ENCODE results near the gene DDX20. TPM values are rescaled to one million over a fixed set of nuclear protein-coding genes. Genes with fewer than 3 reads are reported as not detected.

Gene DDX20
- total RNA-seq, 6 donors from 2014 or later, result 7.9 to 18.5 (median 9.2) TPM

DNA sequence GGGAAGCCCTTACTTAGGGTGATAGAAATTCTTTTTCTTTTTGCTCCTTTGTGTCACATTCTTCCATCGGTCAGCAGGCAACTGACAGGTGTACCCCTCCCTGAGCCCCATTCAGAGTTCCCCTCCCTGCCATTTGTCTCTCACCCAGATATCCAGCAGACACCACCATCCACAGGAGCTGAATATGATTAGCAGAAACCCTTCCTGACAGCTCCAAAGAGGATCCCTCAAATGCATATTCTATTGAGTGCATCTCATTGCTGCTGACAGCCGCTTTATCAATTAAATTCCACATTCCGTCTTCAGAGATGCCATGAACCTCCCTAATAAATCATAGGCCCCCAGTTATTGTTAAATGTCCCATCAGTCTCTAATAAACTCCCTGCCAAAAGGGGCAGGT is 6.1 kb upstream of the DDX20 start:
- H3K27ac ChIP-seq, result no peak overlapping the region
- H3K9me3 ChIP-seq, result no peaks in the 10 kb centered on the region
- H3K4me3 ChIP-seq, result no peak overlapping the region
- TF ChIP-seq EP300 (IDR thresholded peaks at IDR 0.05) (no peak), POLR2AphosphoS5 (IDR thresholded peaks at IDR 0.05) (no peak)
- 62 to 81% methylated on average over 3 of the region's 3 CpGs for WGBS, 2 donors
- no peak for ATAC-seq (ENCODE audit: low FRiP score in 2 of 2)
- peaks cover 0 to 5% (median 2%) of the 10 kb centered on the region in 4 donors for H3K4me1 ChIP-seq
- no peak for DNase-seq
- no peaks in the 10 kb centered on the region for H3K36me3 ChIP-seq
- H3K27me3 ChIP-seq, result no peaks in the 10 kb centered on the region

DNA sequence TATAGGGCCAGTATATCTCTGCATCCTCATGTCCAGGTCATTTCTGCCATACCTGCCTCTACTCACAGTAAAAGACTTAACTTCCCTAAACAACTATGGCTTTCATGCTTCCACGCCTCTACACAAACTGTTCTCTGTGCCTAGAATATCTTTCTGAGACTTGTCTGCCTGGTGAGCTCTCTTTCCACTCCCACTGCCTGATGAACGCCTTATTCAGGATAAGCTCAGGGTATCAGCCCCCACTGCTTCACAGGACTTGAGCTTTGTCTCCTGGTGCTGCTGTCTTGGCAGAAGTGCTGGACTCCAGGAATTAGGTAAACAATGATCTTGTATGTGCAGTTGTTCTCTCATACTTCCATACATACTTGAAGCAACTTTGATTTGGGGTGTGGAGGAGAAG is 4.8 kb upstream of the DDX20 start:
- H3K4me3 ChIP-seq, result no peak overlapping the region
- no peaks in the 10 kb centered on the region for H3K27me3 ChIP-seq
- H3K4me1 ChIP-seq, result peaks cover 0 to 8% (median 6%) of the 10 kb centered on the region in 4 donors
- TF ChIP-seq EP300 (IDR thresholded peaks at IDR 0.05) (no peak), POLR2AphosphoS5 (IDR thresholded peaks at IDR 0.05) (no peak), POLR2A (IDR thresholded peaks at IDR 0.05) (no peak)
- TF ChIP-seq, protein P1, sequence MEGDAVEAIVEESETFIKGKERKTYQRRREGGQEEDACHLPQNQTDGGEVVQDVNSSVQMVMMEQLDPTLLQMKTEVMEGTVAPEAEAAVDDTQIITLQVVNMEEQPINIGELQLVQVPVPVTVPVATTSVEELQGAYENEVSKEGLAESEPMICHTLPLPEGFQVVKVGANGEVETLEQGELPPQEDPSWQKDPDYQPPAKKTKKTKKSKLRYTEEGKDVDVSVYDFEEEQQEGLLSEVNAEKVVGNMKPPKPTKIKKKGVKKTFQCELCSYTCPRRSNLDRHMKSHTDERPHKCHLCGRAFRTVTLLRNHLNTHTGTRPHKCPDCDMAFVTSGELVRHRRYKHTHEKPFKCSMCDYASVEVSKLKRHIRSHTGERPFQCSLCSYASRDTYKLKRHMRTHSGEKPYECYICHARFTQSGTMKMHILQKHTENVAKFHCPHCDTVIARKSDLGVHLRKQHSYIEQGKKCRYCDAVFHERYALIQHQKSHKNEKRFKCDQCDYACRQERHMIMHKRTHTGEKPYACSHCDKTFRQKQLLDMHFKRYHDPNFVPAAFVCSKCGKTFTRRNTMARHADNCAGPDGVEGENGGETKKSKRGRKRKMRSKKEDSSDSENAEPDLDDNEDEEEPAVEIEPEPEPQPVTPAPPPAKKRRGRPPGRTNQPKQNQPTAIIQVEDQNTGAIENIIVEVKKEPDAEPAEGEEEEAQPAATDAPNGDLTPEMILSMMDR (IDR thresholded peaks at IDR 0.05), result no peak
- 79 to 87% methylated on average over 2 of the region's 2 CpGs for WGBS, 2 donors
- ATAC-seq (ENCODE audit: low FRiP score in 2 of 2) (no peak), DNase-seq (no peak)
- no peaks in the 10 kb centered on the region for H3K36me3 ChIP-seq
- H3K27ac ChIP-seq, result no peak overlapping the region
- H3K9me3 ChIP-seq, result no peaks in the 10 kb centered on the region

DNA sequence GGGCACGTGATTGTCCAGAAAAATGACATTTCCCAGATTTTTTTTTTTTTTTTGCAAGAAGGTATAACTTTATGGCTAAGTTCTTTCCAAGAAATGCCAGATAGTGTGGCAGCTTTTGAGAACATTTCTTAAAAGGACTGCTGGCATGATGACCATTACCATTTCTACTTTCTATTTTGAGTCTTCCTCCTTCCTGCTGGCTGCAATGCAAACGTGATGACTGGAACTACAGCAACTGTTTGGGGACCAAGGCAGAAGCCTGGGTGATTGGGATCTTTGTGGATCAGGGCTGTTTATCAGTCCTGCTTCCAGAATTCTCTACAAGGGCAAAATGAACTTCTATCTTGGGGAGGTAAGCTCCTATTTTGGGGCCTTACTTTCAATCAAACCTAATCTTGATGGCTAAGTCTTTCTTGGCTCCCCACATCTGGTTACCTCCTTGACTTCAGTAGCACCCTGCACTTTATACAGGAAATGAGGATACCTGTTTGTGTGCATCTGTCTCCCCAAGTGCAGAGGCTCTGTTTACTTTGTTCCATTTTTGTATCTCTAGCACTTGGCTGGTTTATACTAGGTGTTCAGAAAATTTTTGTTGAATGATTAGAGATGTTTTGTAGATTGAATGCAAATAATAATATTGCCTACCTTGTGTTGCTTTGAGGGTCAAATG is 3.7 kb upstream of the DDX20 start:
- Histone ChIP-seq H3K4me1 (peaks cover 7 to 19% (median 13%) of the 10 kb centered on the region in 4 donors), H3K4me3 (no peak overlapping the region), H3K27me3 (no peaks in the 10 kb centered on the region), H3K9me3 (no peaks in the 10 kb centered on the region), H3K36me3 (no peaks in the 10 kb centered on the region), H3K27ac (no peak overlapping the region)
- no peak for DNase-seq
- no peak for ATAC-seq (ENCODE audit: low FRiP score in 2 of 2)
- no peak for TF ChIP-seq POLR2AphosphoS5 (IDR thresholded peaks at IDR 0.05)
- TF ChIP-seq POLR2A (IDR thresholded peaks at IDR 0.05), result no peak
- TF ChIP-seq, protein P1 (IDR thresholded peaks at IDR 0.05), result no peak
- WGBS, 2 donors, result 39 to 51% methylated on average over 2 of the region's 2 CpGs

GRCh38 chr1:111754984-111755330 is 744 bp upstream of the DDX20 start:
- DNase-seq (peak; percentile 37 to 54), ATAC-seq (ENCODE audit: low FRiP score in 2 of 2) (peak in 1 of 2 donors; percentile 32)
- H3K36me3 ChIP-seq, result peaks cover 0 to 20% (median 0%) of the 10 kb centered on the region in 4 donors
- TF ChIP-seq, protein P1 (IDR thresholded peaks at IDR 0.05), result no peak
- TF ChIP-seq EP300 (IDR thresholded peaks at IDR 0.05) (no peak), POLR2A (IDR thresholded peaks at IDR 0.05) (no peak), POLR2AphosphoS5 (IDR thresholded peaks at IDR 0.05) (no peak)
- H3K27ac ChIP-seq, result peak overlapping the region; percentile 79 to 95 (median 90)
- peaks cover 12 to 28% (median 13%) of the 10 kb centered on the region in 4 donors for H3K4me1 ChIP-seq
- peak overlapping the region; percentile 15 to 96 (median 77) for H3K4me3 ChIP-seq
- H3K9me3 ChIP-seq, result no peaks in the 10 kb centered on the region
- no peaks in the 10 kb centered on the region for H3K27me3 ChIP-seq
- WGBS, 2 donors, result 0 to 1% methylated on average over 12 of the region's 12 CpGs

GRCh38 chr1:111756124-111756513 is 418 bp downstream of the DDX20 start:
- Histone ChIP-seq H3K27me3 (no peaks in the 10 kb centered on the region), H3K4me3 (peak overlapping the region; percentile 68 to 96 (median 81)), H3K36me3 (peaks cover 0 to 31% (median 7%) of the 10 kb centered on the region in 4 donors), H3K9me3 (no peaks in the 10 kb centered on the region), H3K27ac (peak overlapping the region; percentile 79 to 95 (median 90)), H3K4me1 (peaks cover 12 to 28% (median 13%) of the 10 kb centered on the region in 4 donors)
- WGBS, 2 donors, result 1 to 2% methylated on average over 9 to 16 of the region's 35 CpGs
- no peak for DNase-seq
- TF ChIP-seq POLR2A (IDR thresholded peaks at IDR 0.05) (no peak), EP300 (IDR thresholded peaks at IDR 0.05) (no peak), POLR2AphosphoS5 (IDR thresholded peaks at IDR 0.05) (no peak)
- TF ChIP-seq, protein P1 (IDR thresholded peaks at IDR 0.05), result no peak
- peak; percentile 49 to 63 for ATAC-seq (ENCODE audit: low FRiP score in 2 of 2)

Measured in upper lobe of left lung (tissue), 6 donors.